ENCODE measurements around the gene DEDD2.

GRCh38 chr19:42149447-42150202, 67.9 kb downstream of the DEDD2 start:
- TF ChIP-seq, protein P1, sequence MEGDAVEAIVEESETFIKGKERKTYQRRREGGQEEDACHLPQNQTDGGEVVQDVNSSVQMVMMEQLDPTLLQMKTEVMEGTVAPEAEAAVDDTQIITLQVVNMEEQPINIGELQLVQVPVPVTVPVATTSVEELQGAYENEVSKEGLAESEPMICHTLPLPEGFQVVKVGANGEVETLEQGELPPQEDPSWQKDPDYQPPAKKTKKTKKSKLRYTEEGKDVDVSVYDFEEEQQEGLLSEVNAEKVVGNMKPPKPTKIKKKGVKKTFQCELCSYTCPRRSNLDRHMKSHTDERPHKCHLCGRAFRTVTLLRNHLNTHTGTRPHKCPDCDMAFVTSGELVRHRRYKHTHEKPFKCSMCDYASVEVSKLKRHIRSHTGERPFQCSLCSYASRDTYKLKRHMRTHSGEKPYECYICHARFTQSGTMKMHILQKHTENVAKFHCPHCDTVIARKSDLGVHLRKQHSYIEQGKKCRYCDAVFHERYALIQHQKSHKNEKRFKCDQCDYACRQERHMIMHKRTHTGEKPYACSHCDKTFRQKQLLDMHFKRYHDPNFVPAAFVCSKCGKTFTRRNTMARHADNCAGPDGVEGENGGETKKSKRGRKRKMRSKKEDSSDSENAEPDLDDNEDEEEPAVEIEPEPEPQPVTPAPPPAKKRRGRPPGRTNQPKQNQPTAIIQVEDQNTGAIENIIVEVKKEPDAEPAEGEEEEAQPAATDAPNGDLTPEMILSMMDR (IDR thresholded peaks at IDR 0.05) = no peak
- TF ChIP-seq POLR2A (IDR thresholded peaks at IDR 0.05) = no peak

Measured in esophagus squamous epithelium (tissue), 4 donors.